Measurements from ENCODE around the gene APRT.

Gene APRT

GRCh38 chr16:88811769-88812512, at the start of gene APRT:
Gene APRT, minus strand, starts transcription at chr16:88811928. Its CDS starts 29 bp downstream, at chr16:88811899.
- DNase-seq: peak; percentile 96

- no peak for DNase-seq
Measured at GRCh38 chr16:88861359-88861758, 49.6 kb upstream of the APRT start.

- no peak for DNase-seq
Measured at GRCh38 chr16:88859381-88860091, 47.8 kb upstream of the APRT start.

DNA sequence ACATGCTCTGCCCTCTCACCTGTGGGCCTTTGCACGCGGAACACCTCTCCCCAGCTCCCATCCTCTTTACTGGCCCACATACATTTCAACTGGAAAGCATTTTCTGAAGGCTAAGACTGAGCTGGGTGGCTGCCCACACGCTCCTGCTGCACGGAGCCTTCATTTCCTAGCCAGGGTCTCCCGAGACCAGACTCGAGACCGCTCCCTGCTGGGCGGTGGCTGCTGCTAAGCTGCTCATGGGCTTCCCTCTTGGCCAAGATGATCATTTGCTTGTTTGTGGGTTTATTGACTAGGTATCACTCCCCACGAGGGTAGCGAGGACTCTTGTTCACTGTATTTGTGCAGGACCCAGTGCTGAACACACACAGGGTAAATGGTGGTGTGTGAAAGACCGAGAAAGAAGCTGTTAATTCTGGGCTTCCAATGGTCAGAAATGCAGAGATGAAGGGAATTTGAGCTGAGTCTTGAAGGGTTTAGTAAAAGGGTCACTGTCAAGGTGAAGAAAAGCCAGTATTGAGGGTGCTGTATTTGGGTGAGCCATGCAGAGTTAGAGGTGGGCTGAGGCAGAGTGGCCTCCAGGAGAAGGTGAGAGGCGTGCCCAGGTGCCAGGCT, 46.1 kb upstream of the APRT start:
- peak; percentile 58 for DNase-seq

GRCh38 chr16:88856828-88857727, 45.4 kb upstream of the APRT start, which contains the start of the genes GALNS and TRAPPC2L:
Gene GALNS, minus strand, starts transcription at chr16:88856947. Its CDS starts 70 bp downstream, at chr16:88856877.
Gene TRAPPC2L, plus strand, starts transcription at chr16:88857127. Its CDS starts 24 bp downstream, at chr16:88857151.
- peak; percentile 98 for DNase-seq

GRCh38 chr16:88856122-88856827, 44.5 kb upstream of the APRT start:
- DNase-seq: no peak

GRCh38 chr16:88855736-88856121, 44.0 kb upstream of the APRT start:
- no peak for DNase-seq

GRCh38 chr16:88855176-88855575, 43.4 kb upstream of the APRT start:
- no peak for DNase-seq

GRCh38 chr16:88854306-88855111, 42.8 kb upstream of the APRT start:
- DNase-seq: no peak

- DNase-seq: no peak
Measured at GRCh38 chr16:88853325-88853941, 41.7 kb upstream of the APRT start.

DNA sequence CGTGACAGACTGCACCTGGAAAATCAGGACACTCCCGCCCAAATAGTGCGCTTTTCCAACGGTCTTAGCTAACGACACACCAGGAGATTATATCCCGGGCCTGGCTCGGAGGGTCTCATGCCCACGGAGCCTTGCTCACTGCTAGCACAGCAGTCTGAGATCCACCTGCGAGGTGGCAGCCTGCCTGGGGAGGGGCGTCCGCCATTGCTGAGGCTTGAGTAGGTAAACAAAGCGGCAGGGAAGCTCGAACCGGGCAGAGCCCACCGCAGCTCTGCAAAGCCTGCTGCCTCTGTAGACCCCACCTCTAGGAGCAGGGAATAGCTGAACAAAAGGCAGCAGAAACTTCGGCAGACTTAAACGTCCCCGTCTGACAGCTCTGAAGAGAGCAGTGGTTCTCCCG, 39.9 kb upstream of the APRT start:
- no peak for DNase-seq

GRCh38 chr16:88850531-88851199, 38.9 kb upstream of the APRT start:
- no peak for DNase-seq

DNA sequence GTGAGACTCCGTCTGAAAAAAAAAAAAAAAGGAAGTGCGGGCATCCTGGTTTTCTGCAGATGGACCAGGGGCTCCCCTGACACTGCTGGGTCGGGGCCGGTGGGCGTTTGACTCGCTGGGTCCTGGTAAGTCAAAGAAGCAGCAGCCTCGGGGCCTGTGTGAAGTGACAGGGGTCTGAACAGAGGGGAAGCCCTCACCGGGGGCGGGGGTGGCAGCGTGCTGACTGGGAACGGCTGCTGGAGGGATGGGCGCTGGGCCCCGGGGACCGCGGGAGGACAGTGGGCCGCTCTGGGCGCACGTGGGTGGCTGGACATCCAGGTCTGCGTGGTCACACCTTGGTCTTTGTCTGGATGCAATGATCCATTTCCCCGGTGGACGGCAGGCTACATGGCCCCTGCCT, 36.8 kb upstream of the APRT start:
- no peak for DNase-seq

- DNase-seq: no peak
Measured at GRCh38 chr16:88847654-88848053, 35.9 kb upstream of the APRT start.

DNA sequence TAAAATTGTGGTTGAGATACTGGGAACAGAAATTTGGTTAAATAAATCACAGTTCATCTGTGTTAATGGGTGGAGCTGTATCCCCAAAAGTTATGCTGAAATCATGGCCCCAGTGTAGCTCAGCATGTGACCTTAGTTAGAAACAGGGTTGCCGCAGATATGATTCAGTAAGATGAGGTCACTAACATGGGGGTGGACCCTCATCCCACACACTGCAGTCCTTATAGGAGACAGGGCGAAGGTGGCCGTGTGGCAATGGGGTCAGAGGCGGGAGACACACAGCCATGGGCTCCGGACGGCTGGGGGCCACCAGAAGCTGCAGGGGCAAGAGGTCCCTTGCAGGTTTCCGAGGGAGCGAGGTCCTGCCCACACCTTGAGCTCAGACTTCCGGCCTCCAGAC, 34.4 kb upstream of the APRT start:
- no peak for DNase-seq

DNA sequence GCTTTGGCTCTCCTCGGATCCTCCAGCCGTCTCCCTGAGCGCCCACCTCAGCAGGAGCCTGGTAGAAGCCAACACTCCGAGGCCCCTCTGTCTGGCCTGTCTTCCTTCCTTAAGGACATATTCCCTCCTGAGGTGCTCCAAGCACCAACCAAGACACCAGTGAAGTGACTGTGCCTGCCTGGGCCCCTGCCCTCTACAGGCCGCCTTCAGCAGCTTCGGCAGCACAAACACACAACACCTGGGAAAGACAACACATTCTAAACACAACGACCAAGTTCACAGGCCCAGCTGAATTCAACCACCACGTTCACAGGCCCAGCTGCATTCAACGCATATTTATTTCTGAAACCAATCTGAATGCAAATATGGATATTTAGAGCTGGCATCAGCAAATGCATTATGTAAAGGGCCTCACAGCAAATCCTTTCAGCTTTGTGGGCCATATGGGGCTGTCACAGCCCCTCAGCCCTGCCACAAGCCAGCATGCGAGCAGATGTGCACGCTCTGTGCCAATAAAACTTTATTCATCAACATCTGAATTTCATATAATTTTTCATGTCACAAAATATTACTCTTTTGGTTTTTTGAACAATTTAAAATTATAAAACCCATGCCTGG, 32.8 kb upstream of the APRT start:
- no peak for DNase-seq

DNA sequence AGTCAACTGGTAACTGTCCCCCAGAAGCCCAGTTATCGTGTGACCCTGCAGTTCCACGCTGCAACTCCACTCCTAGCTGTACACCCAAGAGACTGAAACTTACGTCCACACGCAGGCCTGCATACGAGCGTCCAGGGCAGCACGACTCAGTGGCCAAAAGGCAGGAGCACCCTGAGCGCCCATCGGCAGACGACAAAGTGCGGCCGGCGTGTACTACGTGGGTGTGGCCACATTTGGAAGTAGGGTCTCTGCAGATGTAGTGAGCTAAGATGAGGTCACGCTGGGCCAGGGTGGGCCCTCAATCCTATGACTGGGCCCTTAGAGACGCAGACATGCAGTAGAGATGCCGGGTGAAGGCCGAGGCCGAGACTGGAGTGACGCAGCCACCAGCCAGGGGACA, 31.5 kb upstream of the APRT start:
- DNase-seq: no peak

DNA sequence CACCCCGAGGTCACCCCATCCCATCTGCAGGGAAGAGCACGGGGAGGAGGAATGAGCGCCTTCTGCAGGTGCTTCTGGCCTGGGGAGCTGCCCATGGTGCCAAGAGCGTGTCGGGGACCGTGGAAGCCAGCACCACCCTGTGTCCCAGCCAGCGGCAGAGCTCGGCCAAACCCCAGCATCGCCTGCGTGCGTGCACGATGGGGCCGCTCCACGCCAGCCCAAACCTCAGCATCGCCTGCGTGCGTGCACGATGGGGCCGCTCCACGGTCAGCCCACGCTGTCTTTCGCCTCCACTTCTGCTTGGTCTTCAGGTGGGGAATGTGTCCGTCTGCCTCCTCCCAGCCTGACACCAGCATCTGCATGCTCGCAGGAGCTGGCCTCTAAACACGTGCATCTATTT, 31.1 kb upstream of the APRT start:
- no peak for DNase-seq

DNA sequence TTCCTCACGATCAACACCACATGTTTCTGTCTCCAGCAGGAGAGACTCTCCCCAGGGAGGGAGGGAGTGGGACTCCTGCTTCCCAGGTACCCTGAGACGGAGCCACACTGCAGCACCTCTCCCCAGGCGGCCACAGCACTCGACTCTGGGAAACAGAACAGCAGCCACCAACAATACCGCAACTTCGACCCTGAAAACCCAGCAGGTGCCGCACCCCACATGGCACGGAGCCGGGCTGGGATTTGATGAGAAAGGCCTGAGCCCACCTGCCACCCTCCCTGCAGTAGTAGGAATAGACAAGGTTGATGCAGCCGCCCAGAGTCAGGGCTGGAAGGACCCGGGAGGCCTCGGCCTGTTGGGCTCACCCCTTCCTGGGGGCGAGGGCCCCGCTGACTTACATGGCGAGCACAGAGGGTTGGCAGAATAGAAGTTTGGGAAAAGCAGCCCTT, 30.6 kb upstream of the APRT start:
- no peak for DNase-seq

All from activated CD4-positive, alpha-beta T cell treated with anti-CD3 and anti-CD28 coated beads for 1 hour (primary cell).